Stomach (tissue), 4 donors: ENCODE data around the gene ZBTB8OS.

Experiments
- POLR2A ChIP-seq, 4 donors: fragments of 450-650 bp; IDR thresholded peaks; one replicate each; pipeline ENCODE4 v1.6.1; 2016; ENCODE audit warnings: antibody characterized with exemption in 4 of 4, control low read depth in 2 of 4, mild to moderate bottlenecking in 1 of 4, moderate library complexity in 1 of 4
- POLR2AphosphoS5 ChIP-seq, 3 donors: sonication (generic); formaldehyde crosslinking; IDR thresholded peaks; one replicate each; pipeline ENCODE4 v1.6.1; 2016; ENCODE audit warnings: antibody characterized with exemption in 3 of 3
- TF ChIP-seq, protein P1 (sequence below), 7 experiments: fragments of 450-650 bp in 4 of 7; fragments of 200-600 bp in 3 of 7; sonication (generic) in 3 of 7; IDR thresholded peaks; one replicate each; pipeline ENCODE4 v1.5.1; 2016 to 2019; ENCODE audit warnings: antibody characterized with exemption in 7 of 7, control low read depth in 2 of 7, mild to moderate bottlenecking in 1 of 7

DNA sequence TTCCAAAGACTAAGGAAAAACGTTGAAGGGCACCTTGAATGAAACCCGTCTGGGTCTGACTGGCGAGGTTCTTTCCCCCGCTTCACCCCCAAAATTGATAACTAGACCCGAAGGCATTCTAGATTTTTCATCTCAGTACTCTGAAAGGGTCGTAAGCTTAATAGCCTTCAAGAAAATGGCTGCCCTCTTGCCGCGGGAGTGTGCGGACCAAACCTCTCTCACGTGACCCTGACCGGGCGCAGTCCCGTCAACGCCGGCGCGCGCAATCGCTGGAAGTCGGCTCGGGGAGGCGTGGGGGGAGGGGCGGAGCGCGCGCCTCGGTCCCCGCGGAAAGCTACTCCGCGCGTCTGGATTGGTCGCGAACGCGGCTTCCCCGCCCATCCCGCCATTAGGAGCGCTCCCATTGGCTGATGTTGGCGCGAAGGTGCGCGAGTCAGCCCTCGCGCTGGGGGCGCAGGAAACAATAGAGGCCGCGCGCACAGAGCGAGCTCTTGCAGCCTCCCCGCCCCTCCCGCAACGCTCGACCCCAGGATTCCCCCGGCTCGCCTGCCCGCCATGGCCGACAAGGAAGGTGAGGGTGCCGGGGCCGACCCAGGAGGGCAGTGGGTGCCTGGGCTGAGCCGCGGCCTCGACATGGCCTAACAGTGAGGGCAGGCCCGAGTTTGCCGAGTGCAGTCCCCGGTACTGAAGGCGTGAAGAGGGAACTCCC, 556 bp upstream of the ZBTB8OS start, which contains the start of gene RBBP4:
- peak; percentile 65 to 89 (median 89) for TF ChIP-seq POLR2AphosphoS5 (IDR thresholded peaks at IDR 0.05)
- TF ChIP-seq POLR2A (IDR thresholded peaks at IDR 0.05): peak in 1 of 4 donors; percentile 68
- TF ChIP-seq, protein P1, sequence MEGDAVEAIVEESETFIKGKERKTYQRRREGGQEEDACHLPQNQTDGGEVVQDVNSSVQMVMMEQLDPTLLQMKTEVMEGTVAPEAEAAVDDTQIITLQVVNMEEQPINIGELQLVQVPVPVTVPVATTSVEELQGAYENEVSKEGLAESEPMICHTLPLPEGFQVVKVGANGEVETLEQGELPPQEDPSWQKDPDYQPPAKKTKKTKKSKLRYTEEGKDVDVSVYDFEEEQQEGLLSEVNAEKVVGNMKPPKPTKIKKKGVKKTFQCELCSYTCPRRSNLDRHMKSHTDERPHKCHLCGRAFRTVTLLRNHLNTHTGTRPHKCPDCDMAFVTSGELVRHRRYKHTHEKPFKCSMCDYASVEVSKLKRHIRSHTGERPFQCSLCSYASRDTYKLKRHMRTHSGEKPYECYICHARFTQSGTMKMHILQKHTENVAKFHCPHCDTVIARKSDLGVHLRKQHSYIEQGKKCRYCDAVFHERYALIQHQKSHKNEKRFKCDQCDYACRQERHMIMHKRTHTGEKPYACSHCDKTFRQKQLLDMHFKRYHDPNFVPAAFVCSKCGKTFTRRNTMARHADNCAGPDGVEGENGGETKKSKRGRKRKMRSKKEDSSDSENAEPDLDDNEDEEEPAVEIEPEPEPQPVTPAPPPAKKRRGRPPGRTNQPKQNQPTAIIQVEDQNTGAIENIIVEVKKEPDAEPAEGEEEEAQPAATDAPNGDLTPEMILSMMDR (IDR thresholded peaks at IDR 0.05): peak in 1 of 7 experiments; percentile 18
